GM23338 (cell line): Measurements from ENCODE around the gene ALOX15B. TPM values are rescaled to one million over a fixed set of nuclear protein-coding genes. Genes with fewer than 3 reads are reported as not detected.

Source experiments
- ATAC-seq: fragments of 200-7000 bp; cut with Tn5 transposase; 3 replicates; pipeline ENCODE4 v1.9.1; 2020
- DNase-seq: peaks from one replicate; pipeline ENCODE4 v3.0.0-alpha.2; 2015; ENCODE audit warnings: low spot score
- H2AFZ ChIP-seq: fragments of 200-600 bp; sonication (generic); 2 replicates; pipeline ENCODE4 v1.8.0; 2016; ENCODE audit warnings: antibody characterized with exemption, mild to moderate bottlenecking, moderate library complexity
- H3F3A ChIP-seq: fragments of 200-600 bp; sonication (generic); replicated peaks from 2 replicates; pipeline ENCODE4 v1.8.0; 2017; ENCODE audit warnings: antibody characterized with exemption, mixed run types, low read depth
- H3K27ac ChIP-seq: fragments of 200-600 bp; sonication (generic); 2 replicates; pipeline ENCODE4 v1.6.1; 2016; ENCODE audit warnings: low read depth
- H3K27me3 ChIP-seq: fragments of 200-600 bp; sonication (generic); 2 replicates; pipeline ENCODE4 v1.8.0; 2016; ENCODE audit warnings: mild to moderate bottlenecking, mixed run types, moderate library complexity; ENCODE audit not compliant: insufficient read depth
- H3K36me3 ChIP-seq: fragments of 200-600 bp; sonication (generic); 2 replicates; pipeline ENCODE4 v1.8.0; 2016; ENCODE audit warnings: mild to moderate bottlenecking; ENCODE audit not compliant: insufficient read depth
- H3K4me1 ChIP-seq: fragments of 200-600 bp; sonication (generic); 2 replicates; pipeline ENCODE4 v1.8.0; 2016; ENCODE audit warnings: mild to moderate bottlenecking, moderate library complexity; ENCODE audit not compliant: insufficient read depth
- H3K4me2 ChIP-seq: fragments of 200-600 bp; sonication (generic); 2 replicates; pipeline ENCODE4 v1.7.1; 2017; ENCODE audit warnings: mixed run types
- H3K4me3 ChIP-seq: fragments of 200-600 bp; sonication (generic); 2 replicates; pipeline ENCODE4 v1.6.1; 2016; ENCODE audit warnings: mixed run types
- H3K79me2 ChIP-seq: fragments of 200-600 bp; sonication (generic); replicated peaks from 2 replicates; pipeline ENCODE4 v1.8.0; 2017; ENCODE audit warnings: mild to moderate bottlenecking; ENCODE audit not compliant: insufficient read depth
- H3K9me2 ChIP-seq: fragments of 200-600 bp; sonication (generic); 2 replicates; pipeline ENCODE4 v1.8.0; 2017; ENCODE audit not compliant: insufficient read depth
- H4K20me1 ChIP-seq: fragments of 200-600 bp; sonication (generic); replicated peaks from 2 replicates; pipeline ENCODE4 v1.8.0; 2017; ENCODE audit warnings: mild to moderate bottlenecking; ENCODE audit not compliant: insufficient read depth
- H3K27ac Mint-ChIP-seq: 2 replicates; pipeline ENCODE4 v1.8.0; 2020; ENCODE audit warnings: inconsistent platforms, mild to moderate bottlenecking, moderate library complexity, mixed read lengths
- H3K27me3 Mint-ChIP-seq: 3 replicates; pipeline ENCODE4 v1.8.0; 2022; ENCODE audit warnings: low read depth, mild to moderate bottlenecking, moderate library complexity, mixed read lengths, inconsistent platforms; ENCODE audit not compliant: insufficient read depth, poor library complexity
- H3K36me3 Mint-ChIP-seq: 3 replicates; pipeline ENCODE4 v1.8.0; 2021; ENCODE audit warnings: low read depth, mild to moderate bottlenecking, inconsistent platforms, moderate library complexity, mixed read lengths
- H3K4me1 Mint-ChIP-seq: 3 replicates; pipeline ENCODE4 v1.8.0; 2020; ENCODE audit warnings: mild to moderate bottlenecking, inconsistent platforms, mixed read lengths
- H3K4me3 Mint-ChIP-seq: 3 replicates; pipeline ENCODE4 v1.8.0; 2021; ENCODE audit warnings: moderate library complexity, mild to moderate bottlenecking, inconsistent platforms, mixed read lengths
- H3K9me3 Mint-ChIP-seq: 3 replicates; pipeline ENCODE4 v1.8.0; 2020; ENCODE audit warnings: moderate library complexity, mild to moderate bottlenecking, inconsistent platforms, mixed read lengths
- CREB1 ChIP-seq: fragments of 250-450 bp; sonication (Bioruptor Pico); IDR thresholded peaks from 2 replicates; pipeline ENCODE4 v1.5.0; 2020; ENCODE audit warnings: low read depth, mild to moderate bottlenecking, moderate library complexity
- CTCF ChIP-seq, 2 experiments: fragments of 200-600 bp in 1 of 2; sonication (generic) in 1 of 2; conservative IDR thresholded peaks; 2 replicates each; pipeline versions ENCODE4 v1.5.1 to v1.6.1; 2016 to 2017; ENCODE audit warnings: antibody characterized with exemption in 2 of 2, low read depth in 2 of 2, mild to moderate bottlenecking in 2 of 2, moderate library complexity in 1 of 2
- ETS1 ChIP-seq: IDR thresholded peaks from 2 replicates; pipeline ENCODE4 v1.6.1; 2016; ENCODE audit warnings: antibody characterized with exemption
- EZH2 ChIP-seq: fragments of 200-600 bp; sonication (generic); IDR thresholded peaks from one replicate; pipeline ENCODE4 v1.8.0; 2017; ENCODE audit warnings: antibody characterized with exemption, mild to moderate bottlenecking, low read depth; ENCODE audit not compliant: unreplicated experiment
- EZH2phosphoT487 ChIP-seq: fragments of 200-600 bp; sonication (generic); IDR thresholded peaks from one replicate; pipeline ENCODE4 v1.8.1; 2018; ENCODE audit warnings: antibody characterized with exemption; ENCODE audit not compliant: unreplicated experiment
- JUNB ChIP-seq: IDR thresholded peaks from one replicate; pipeline ENCODE4 v1.6.1; 2016; ENCODE audit warnings: antibody characterized with exemption; ENCODE audit not compliant: unreplicated experiment
- NANOG ChIP-seq: IDR thresholded peaks from 2 replicates; pipeline ENCODE4 v1.6.1; 2016; ENCODE audit warnings: antibody characterized with exemption, borderline replicate concordance
- POLR2AphosphoS5 ChIP-seq: IDR thresholded peaks from 2 replicates; pipeline ENCODE4 v1.6.1; 2016; ENCODE audit warnings: antibody characterized with exemption, low read depth
- REST ChIP-seq: IDR thresholded peaks from one replicate; pipeline ENCODE4 v1.6.1; 2018; ENCODE audit warnings: antibody characterized with exemption; ENCODE audit not compliant: unreplicated experiment
- STAT1 ChIP-seq: IDR thresholded peaks from one replicate; pipeline ENCODE4 v1.6.1; 2016; ENCODE audit warnings: antibody characterized with exemption; ENCODE audit not compliant: unreplicated experiment
- ZNF114 ChIP-seq: fragments of 250-450 bp; sonication (Bioruptor Pico); IDR thresholded peaks from 2 replicates; pipeline ENCODE4 v1.5.0; 2020; ENCODE audit warnings: mild to moderate bottlenecking, moderate library complexity
- ZNF331 ChIP-seq: fragments of 250-450 bp; sonication (Bioruptor Pico); IDR thresholded peaks from 2 replicates; pipeline ENCODE4 v1.5.0; 2020; ENCODE audit warnings: low read depth, mild to moderate bottlenecking, moderate library complexity
- ZNF462 ChIP-seq: fragments of 250-450 bp; sonication (Bioruptor Pico); IDR thresholded peaks from 2 replicates; pipeline ENCODE4 v1.5.0; 2020; ENCODE audit warnings: mild to moderate bottlenecking, moderate library complexity
- polyA plus RNA-seq: library from polyadenylated mRNA; unstranded; fragments of >200 nt; fragmentation: Nextera tagmentation; extraction: Ambion mirVana; gene quantifications from 2 replicates; pipeline ENCODE4 v1.2.1, GENCODE V29; 2016
- total RNA-seq: library from RNA; depleted of rRNA; stranded (reverse); fragments of >200 nt; shearing (Covaris generic); gene quantifications from 2 replicates; pipeline ENCODE4 v1.2.3, GENCODE V29; 2014

The ALOX15B gene
- total and polyA plus RNA-seq, 2 experiments from 2014 or later = 0.42 to 0.45 TPM

- Mint-ChIP-seq H3K27ac (no peak overlapping the region), H3K4me3 (no peak overlapping the region; the same call in 2 of the 3 replicates), H3K36me3 (no peaks in the 10 kb centered on the region), H3K4me1 (peaks cover 4% of the 10 kb centered on the region; the same call in 1 of the 3 replicates), H3K27me3 (peaks cover 1% of the 10 kb centered on the region), H3K9me3 (no peaks in the 10 kb centered on the region)
- no peaks in the 10 kb centered on the region for H3K36me3 ChIP-seq
- H3K9me2 ChIP-seq = no peaks in the 10 kb centered on the region
- H3K4me2 ChIP-seq = no peak overlapping the region
- no peaks in the 10 kb centered on the region for H3K79me2 ChIP-seq
- no peaks in the 10 kb centered on the region for H3K4me1 ChIP-seq
- H3F3A ChIP-seq = no peaks in the 10 kb centered on the region
- no peaks in the 10 kb centered on the region for H4K20me1 ChIP-seq
- H3K27ac ChIP-seq = no peak overlapping the region
- no peaks in the 10 kb centered on the region for H3K27me3 ChIP-seq
- no peak for ATAC-seq
- H2AFZ ChIP-seq = no peak overlapping the region
- no peak overlapping the region for H3K4me3 ChIP-seq
- DNase-seq = no peak
- TF ChIP-seq ZNF331 (no peak), STAT1 (no peak), CREB1 (CRISPR knock-in tag) (no peak), EZH2phosphoT487 (no peak), ZNF462 (no peak), POLR2AphosphoS5 (no peak), ETS1 (no peak), REST (no peak), EZH2 (no peak), CTCF (conservative IDR thresholded peaks at IDR 0.05; ENCODE audit: low read depth in 2 of 2) (no peak), JUNB (no peak), NANOG (no peak), ZNF114 (CRISPR knock-in tag) (no peak)
Measured at GRCh38 chr17:8096541-8096940, 57.7 kb downstream of the ALOX15B start.
